MCF 10A (cell line): ENCODE data around the gene PRKACA. TPM values are rescaled to one million over a fixed set of nuclear protein-coding genes. Genes with fewer than 3 reads are reported as not detected.
A peak's percentile ranks its signal among the peaks of the same experiment; 100 is the strongest.

Experiments
- BruUV-seq: library from RNA; stranded (reverse); fragments of 400-500 nt; replicated peaks from 2 replicates; lab custom pipeline; 2021; lab: Mats Ljungman, UMichigan
- CTCF ChIA-PET: fragments of 300-600 bp; sonication (Branson Sonifier 250); formaldehyde crosslinking; extraction: SDS; loops from one replicate; lab custom pipeline; 2021; ENCODE audit warnings: antibody characterized with exemption, inconsistent platforms; lab: Yijun Ruan, JAX
- POLR2A ChIA-PET: fragments of 300-600, 350-650 bp; sonication (Branson Sonifier 250); formaldehyde crosslinking; extraction: SDS; loops from one replicate; lab custom pipeline; 2020; ENCODE audit warnings: antibody characterized with exemption, inconsistent platforms; lab: Yijun Ruan, JAX
- DNase-seq: peaks from one replicate; pipeline ENCODE4 v3.0.0-alpha.2; 2018; ENCODE audit not compliant: unreplicated experiment
- H3K27ac Mint-ChIP-seq: one replicate; pipeline ENCODE4 v1.8.0; 2022; ENCODE audit warnings: mild to moderate bottlenecking, low read depth, mixed read lengths; ENCODE audit not compliant: unreplicated experiment
- H3K27me3 Mint-ChIP-seq: one replicate; pipeline ENCODE4 v1.8.0; 2022; ENCODE audit warnings: mixed read lengths; ENCODE audit not compliant: insufficient read depth, unreplicated experiment
- H3K36me3 Mint-ChIP-seq: one replicate; pipeline ENCODE4 v1.8.0; 2022; ENCODE audit warnings: mild to moderate bottlenecking, moderate library complexity, mixed read lengths; ENCODE audit not compliant: insufficient read depth, unreplicated experiment
- H3K4me1 Mint-ChIP-seq: one replicate; pipeline ENCODE4 v1.8.0; 2022; ENCODE audit warnings: mixed read lengths; ENCODE audit not compliant: insufficient read depth, unreplicated experiment
- H3K4me3 Mint-ChIP-seq: one replicate; pipeline ENCODE4 v1.8.0; 2022; ENCODE audit warnings: mild to moderate bottlenecking, moderate library complexity, mixed read lengths; ENCODE audit not compliant: unreplicated experiment
- H3K9me3 Mint-ChIP-seq: one replicate; pipeline ENCODE4 v1.8.0; 2022; ENCODE audit warnings: mixed read lengths; ENCODE audit not compliant: unreplicated experiment
- CTCF ChIP-seq: fragments of 200-600 bp; IDR thresholded peaks from one replicate; pipeline ENCODE4 v1.8.0; 2022; ENCODE audit warnings: antibody characterized with exemption, mild to moderate bottlenecking; ENCODE audit not compliant: unreplicated experiment
- intact Hi-C: fragments of 100-400 bp; cut with micrococcal nuclease; formaldehyde crosslinking; loops from 2 replicates; pipeline ENCODE4 v1.14.1; 2022
- total RNA-seq: library from RNA; stranded (reverse); gene quantifications from 2 replicates; pipeline ENCODE4 v1.2.3, GENCODE V29; 2022

Gene PRKACA
- total RNA-seq, 1 experiment from 2014 or later = 49.8 TPM

DNA sequence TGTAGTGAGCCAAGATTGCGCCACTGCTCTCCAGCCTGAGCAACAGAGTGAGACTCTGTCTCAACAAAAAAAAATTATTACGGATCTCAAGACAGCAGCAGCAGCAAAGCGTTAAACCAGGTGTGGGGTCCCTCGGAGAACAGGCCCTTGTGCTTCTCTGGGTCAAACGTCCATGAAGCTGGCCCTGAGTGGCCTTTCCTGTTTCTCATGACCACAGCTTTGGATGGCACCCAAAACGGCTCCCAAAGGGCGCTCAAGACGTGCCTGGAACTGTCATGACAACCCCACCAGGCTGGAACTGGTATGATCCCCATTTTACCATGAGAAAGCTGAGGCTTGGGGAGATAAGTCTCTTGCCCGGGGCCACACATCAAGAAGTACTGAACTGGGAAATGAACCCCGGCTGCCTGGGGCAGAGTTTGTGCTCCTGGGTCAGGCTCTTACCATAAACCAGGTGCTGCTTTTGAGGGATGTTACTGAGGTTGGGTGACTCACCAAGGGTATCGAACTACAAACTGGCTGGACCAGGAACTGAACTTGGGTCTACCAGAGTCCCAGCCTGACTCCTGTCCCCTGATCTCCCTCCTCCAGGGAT, 15.4 kb downstream of the PRKACA start:
- H3K27ac Mint-ChIP-seq = no peak overlapping the region
- CTCF ChIA-PET = interaction anchor here (1.2 to 2.1 kb wide), 2 partner anchors 12 to 240 kb away, joined by 3 to 6 read pairs; no protein-coding TSS in a partner anchor

GRCh38 chr19:14101003-14101545, 16.5 kb downstream of the PRKACA start:
- H3K4me3 Mint-ChIP-seq = no peak overlapping the region
- H3K4me1 Mint-ChIP-seq = no peaks in the 10 kb centered on the region
- BruUV-seq = no TSS peak
- no peak for DNase-seq
- intact Hi-C loops = no loop called here
- H3K27me3 Mint-ChIP-seq = no peaks in the 10 kb centered on the region
- no peak overlapping the region for H3K27ac Mint-ChIP-seq
- peaks cover 65% of the 10 kb centered on the region for H3K36me3 Mint-ChIP-seq
- no peaks in the 10 kb centered on the region for H3K9me3 Mint-ChIP-seq
- ChIA-PET POLR2A (interaction anchor here (0.8 kb wide), 1 partner anchor 14 kb away, joined by 3 read pairs; no protein-coding TSS in a partner anchor), CTCF (interaction anchor here (0.9 to 2.1 kb wide), 2 partner anchors 10 to 13 kb away, joined by 3 to 6 read pairs; no protein-coding TSS in a partner anchor)
- TF ChIP-seq CTCF = no peak

More for the DNA sequence above, 15.4 kb downstream of the PRKACA start:
- peaks cover 70% of the 10 kb centered on the region for H3K36me3 Mint-ChIP-seq
- no peaks in the 10 kb centered on the region for H3K27me3 Mint-ChIP-seq
- no peaks in the 10 kb centered on the region for H3K9me3 Mint-ChIP-seq
- intact Hi-C loops = no loop called here
- BruUV-seq = no TSS peak
- H3K4me3 Mint-ChIP-seq = no peak overlapping the region
- TF ChIP-seq CTCF = no peak
- H3K4me1 Mint-ChIP-seq = no peaks in the 10 kb centered on the region
- DNase-seq = no peak
- POLR2A ChIA-PET = interaction anchor here (0.8 kb wide), 1 partner anchor 13 kb away, joined by 3 read pairs; no protein-coding TSS in a partner anchor

DNA sequence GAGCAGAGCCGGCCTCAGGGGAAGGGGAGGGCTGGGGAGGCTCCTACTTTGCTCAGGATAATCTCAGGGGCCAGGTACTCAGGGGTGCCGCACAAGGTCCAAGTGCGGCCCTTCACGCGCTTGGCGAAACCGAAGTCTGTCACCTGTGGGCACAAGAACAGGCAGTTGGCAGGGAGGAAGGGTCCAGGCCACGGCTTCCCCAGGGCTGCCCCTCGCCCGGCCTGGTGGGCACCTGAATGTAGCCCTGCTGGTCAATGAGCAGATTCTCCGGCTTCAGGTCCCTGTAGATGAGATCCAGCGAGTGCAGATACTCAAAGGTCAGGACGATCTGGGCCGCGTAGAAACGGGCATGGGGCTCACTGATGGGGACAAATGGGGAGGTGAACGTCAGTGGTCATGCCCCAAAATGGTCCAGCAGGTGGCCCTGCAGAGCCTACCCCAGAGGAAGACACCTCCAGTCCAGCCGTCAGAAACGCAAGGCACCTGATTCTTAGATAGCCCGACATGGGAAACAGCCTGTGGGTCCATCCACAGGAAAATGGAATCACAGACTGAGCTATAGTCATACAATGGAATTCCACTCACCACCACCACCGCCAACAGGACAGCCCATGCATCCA, 19.9 kb downstream of the PRKACA start:
- DNase-seq = no peak
- Mint-ChIP-seq H3K4me3 (no peak overlapping the region), H3K27me3 (no peaks in the 10 kb centered on the region), H3K36me3 (peaks cover 40% of the 10 kb centered on the region), H3K4me1 (no peaks in the 10 kb centered on the region), H3K27ac (no peak overlapping the region), H3K9me3 (no peaks in the 10 kb centered on the region)
- no TSS peak for BruUV-seq
- ChIA-PET CTCF (no interaction called here), POLR2A (no interaction called here)
- TF ChIP-seq CTCF = no peak
- intact Hi-C loops = no loop called here

DNA sequence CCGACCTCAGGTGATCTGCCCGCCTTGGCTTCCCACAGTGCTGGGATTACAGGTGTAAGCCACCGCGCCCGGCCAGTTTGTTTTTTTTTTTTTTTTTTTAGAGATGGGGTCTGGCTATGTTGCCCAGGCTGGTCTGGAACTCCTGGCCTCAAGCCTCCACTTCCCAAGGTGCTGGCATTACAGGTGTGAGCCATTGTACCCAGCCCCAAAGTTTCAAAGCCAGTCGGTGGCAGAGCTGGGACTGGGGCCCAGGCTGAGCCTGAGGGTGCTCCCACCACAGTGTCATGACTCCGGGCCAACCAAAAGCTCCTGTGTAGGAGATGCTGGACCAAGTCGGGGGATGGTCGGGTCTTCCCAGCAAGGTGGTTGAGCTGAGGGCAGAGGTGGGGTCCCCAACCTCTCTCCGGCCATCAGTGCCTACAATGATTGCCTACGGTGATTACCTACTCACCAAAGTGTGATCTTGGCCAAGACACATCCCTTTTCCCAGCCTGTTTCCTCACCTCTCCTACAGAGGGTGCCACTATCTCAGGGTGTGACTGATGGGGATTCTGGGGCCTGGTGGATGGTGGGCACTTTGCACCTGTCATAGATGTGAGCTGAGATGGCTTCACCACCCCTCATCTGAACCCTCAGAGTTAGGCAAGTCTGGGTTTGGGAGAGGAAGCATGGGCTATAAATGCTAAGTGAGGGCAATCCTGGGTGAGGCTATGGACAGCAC, 21.1 kb downstream of the PRKACA start:
- Mint-ChIP-seq H3K4me1 (peaks cover 6% of the 10 kb centered on the region), H3K36me3 (peaks cover 34% of the 10 kb centered on the region), H3K9me3 (no peaks in the 10 kb centered on the region), H3K4me3 (no peak overlapping the region), H3K27ac (no peak overlapping the region), H3K27me3 (no peaks in the 10 kb centered on the region)
- TF ChIP-seq CTCF = peak; percentile 8
- CTCF ChIA-PET = interaction anchor here (0.7 to 1.9 kb wide), 5 partner anchors 10 to 38 kb away, joined by 3 to 11 read pairs (median 6); no protein-coding TSS in a partner anchor
- BruUV-seq = no TSS peak
- intact Hi-C loops = no loop called here
- no peak for DNase-seq
- POLR2A ChIA-PET = no interaction called here
